CD4-positive, CD25-positive, alpha-beta regulatory T cell (primary cell): ENCODE results near the gene RNFT2. TPM values are rescaled to one million over a fixed set of nuclear protein-coding genes. Genes with fewer than 3 reads are reported as not detected.
"Not testable (repeated sequence)": the region's sequence is repeated elsewhere in the genome, so short reads cannot be mapped to it uniquely, and the experiment has no call there.

Experiments
- ATAC-seq, 2 donors: fragments of 150-1000 bp; cut with Tn5 transposase; one replicate each; pipeline ENCODE4 v1.10.0; 2021; ENCODE audit warnings: low read depth in 2 of 2, moderate number of reproducible peaks in 2 of 2, moderate library complexity in 1 of 2
- DNase-seq, 3 donors: peaks; one replicate each; pipeline versions ENCODE4 v3.0.0 to v3.0.0-alpha.2; 2012 to 2022; ENCODE audit warnings: mixed read lengths in 1 of 3
- H3K27ac ChIP-seq: one replicate; pipeline ENCODE4 v1.7.0; 2013; ENCODE audit warnings: mild to moderate bottlenecking, low read length; ENCODE audit not compliant: insufficient read depth, poor library complexity, severe bottlenecking
- H3K27me3 ChIP-seq: one replicate; pipeline ENCODE4 v1.7.0; 2013; ENCODE audit warnings: low read length; ENCODE audit not compliant: control insufficient read depth, insufficient read depth
- H3K36me3 ChIP-seq: one replicate; pipeline ENCODE4 v1.7.0; 2013; ENCODE audit warnings: mild to moderate bottlenecking, low read length, moderate library complexity; ENCODE audit not compliant: control insufficient read depth, insufficient read depth
- H3K4me1 ChIP-seq: 2 replicates; pipeline ENCODE4 v1.7.0; 2013; ENCODE audit warnings: mild to moderate bottlenecking, low read length; ENCODE audit not compliant: insufficient read depth, control insufficient read depth, poor library complexity, severe bottlenecking
- H3K4me3 ChIP-seq: one replicate; pipeline ENCODE4 v1.7.0; 2013; ENCODE audit warnings: low read depth, mild to moderate bottlenecking, low read length, moderate library complexity
- H3K9me3 ChIP-seq, 2 experiments: 1 replicate in 1 of 2; 2 replicates in 1 of 2; pipeline ENCODE4 v1.7.0; 2013; ENCODE audit warnings: low read length in 2 of 2, mild to moderate bottlenecking in 1 of 2, moderate library complexity in 1 of 2; ENCODE audit not compliant: control insufficient read depth in 2 of 2
- H3K27ac Mint-ChIP-seq, 3 donors: one replicate each; pipeline ENCODE4 v1.8.0; 2020 to 2022; ENCODE audit warnings: mild to moderate bottlenecking in 3 of 3, mixed read lengths in 3 of 3, moderate library complexity in 2 of 3
- H3K27me3 Mint-ChIP-seq: one replicate; pipeline ENCODE4 v1.8.0; 2022; ENCODE audit warnings: mild to moderate bottlenecking, mixed read lengths
- H3K36me3 Mint-ChIP-seq: one replicate; pipeline ENCODE4 v1.8.0; 2020; ENCODE audit warnings: mixed read lengths
- H3K4me1 Mint-ChIP-seq, 4 donors: one replicate each; pipeline ENCODE4 v1.8.0; 2020 to 2022; ENCODE audit warnings: mixed read lengths in 4 of 4, mild to moderate bottlenecking in 1 of 4
- H3K4me3 Mint-ChIP-seq, 4 donors: one replicate each; pipeline ENCODE4 v1.8.0; 2020 to 2022; ENCODE audit warnings: mild to moderate bottlenecking in 4 of 4, mixed read lengths in 4 of 4, moderate library complexity in 3 of 4
- H3K9me3 Mint-ChIP-seq, 7 donors: one replicate each; pipeline ENCODE4 v1.8.0; 2020 to 2022; ENCODE audit warnings: mixed read lengths in 7 of 7, mild to moderate bottlenecking in 3 of 7, moderate library complexity in 2 of 7
- polyA plus RNA-seq, 4 donors: library from polyadenylated mRNA; unstranded; fragments of 300-500 nt; fragmentation: Illumina TruSeq; gene quantifications; one replicate each; pipeline ENCODE4 v1.2.3, GENCODE V29; 2021
- total RNA-seq: library from RNA; stranded (reverse); gene quantifications from one replicate; pipeline ENCODE4 v1.2.3, GENCODE V29; 2022

Gene RNFT2
- total and polyA plus RNA-seq, 5 donors from 2014 or later = 0.69 to 9.7 (median 2.2) TPM

- Histone ChIP-seq H3K27ac (no peak overlapping the region), H3K4me3 (no peak overlapping the region), H3K4me1 (no peaks in the 10 kb centered on the region), H3K36me3 (no peaks in the 10 kb centered on the region), H3K27me3 (no peaks in the 10 kb centered on the region), H3K9me3 (no peaks in the 10 kb centered on the region)
- Mint-ChIP-seq H3K36me3 (peaks cover 29% of the 10 kb centered on the region), H3K27me3 (no peaks in the 10 kb centered on the region), H3K4me3 (no peak overlapping the region), H3K27ac (no peak overlapping the region), H3K4me1 (no peaks in the 10 kb centered on the region), H3K9me3 (peaks cover 0 to 2% (median 0%) of the 10 kb centered on the region in 7 donors)
- ATAC-seq (no peak), DNase-seq (no peak)
Observed at GRCh38 chr12:116777245-116777644, 39.1 kb downstream of the RNFT2 start.

DNA sequence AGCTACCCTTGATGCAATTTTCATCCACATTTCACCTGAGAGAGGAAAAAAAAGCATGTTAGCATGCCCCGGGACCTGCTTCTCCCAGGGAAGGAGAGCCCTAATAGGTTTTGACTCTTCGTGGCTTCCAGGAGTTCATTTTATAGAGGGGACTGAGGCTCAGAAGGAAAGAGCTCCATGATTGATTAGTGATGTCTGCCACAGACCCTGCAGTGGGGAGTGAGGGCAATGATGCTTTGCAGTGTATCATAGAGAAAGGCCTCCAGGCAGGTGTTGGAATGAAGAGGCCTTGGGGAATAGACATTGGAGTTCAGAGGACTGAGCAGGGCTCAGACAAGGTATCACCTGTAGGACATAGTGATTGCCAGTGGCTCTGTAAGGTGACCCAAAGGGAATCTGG is 41.5 kb downstream of the RNFT2 start:
- Histone ChIP-seq H3K9me3 (no peaks in the 10 kb centered on the region), H3K36me3 (no peaks in the 10 kb centered on the region), H3K4me3 (no peak overlapping the region), H3K4me1 (no peaks in the 10 kb centered on the region), H3K27me3 (no peaks in the 10 kb centered on the region), H3K27ac (no peak overlapping the region)
- peaks cover 0 to 2% (median 0%) of the 10 kb centered on the region in 7 donors for H3K9me3 Mint-ChIP-seq
- no peak overlapping the region for H3K27ac Mint-ChIP-seq
- H3K27me3 Mint-ChIP-seq = no peaks in the 10 kb centered on the region
- H3K4me1 Mint-ChIP-seq = peaks cover 0 to 4% (median 0%) of the 10 kb centered on the region in 4 donors
- peaks cover 34% of the 10 kb centered on the region for H3K36me3 Mint-ChIP-seq
- DNase-seq (no peak), ATAC-seq (no peak)
- H3K4me3 Mint-ChIP-seq = no peak overlapping the region

DNA sequence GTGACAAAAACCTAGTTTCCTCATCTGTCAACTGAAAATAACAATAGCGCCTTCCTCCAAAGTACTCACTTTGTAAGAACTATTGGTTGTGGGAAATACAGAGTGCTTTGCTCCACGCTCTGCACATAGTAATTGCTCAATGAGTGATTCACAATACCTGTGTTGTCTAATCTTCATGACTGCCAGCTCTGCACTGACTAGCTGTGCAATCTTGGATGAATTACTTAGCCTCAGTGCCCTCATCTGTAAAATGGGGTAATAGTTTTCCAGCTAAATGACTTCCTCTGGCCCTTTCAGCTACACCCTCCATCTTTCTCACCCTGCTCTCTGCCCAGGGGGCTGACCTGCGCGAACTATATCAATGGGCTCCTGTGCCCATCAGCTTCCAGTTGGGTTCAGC is 42.8 kb downstream of the RNFT2 start:
- ATAC-seq (no peak), DNase-seq (no peak)
- no peak overlapping the region for H3K4me3 ChIP-seq
- no peaks in the 10 kb centered on the region for H3K4me1 ChIP-seq
- Mint-ChIP-seq H3K9me3 (peaks cover 0 to 2% (median 0%) of the 10 kb centered on the region in 7 donors), H3K36me3 (peaks cover 46% of the 10 kb centered on the region), H3K27ac (no peak overlapping the region), H3K4me1 (peaks cover 0 to 4% (median 0%) of the 10 kb centered on the region in 4 donors), H3K4me3 (no peak overlapping the region), H3K27me3 (no peaks in the 10 kb centered on the region)
- H3K36me3 ChIP-seq = no peaks in the 10 kb centered on the region
- H3K9me3 ChIP-seq = no peaks in the 10 kb centered on the region
- H3K27ac ChIP-seq = no peak overlapping the region
- H3K27me3 ChIP-seq = no peaks in the 10 kb centered on the region

DNA sequence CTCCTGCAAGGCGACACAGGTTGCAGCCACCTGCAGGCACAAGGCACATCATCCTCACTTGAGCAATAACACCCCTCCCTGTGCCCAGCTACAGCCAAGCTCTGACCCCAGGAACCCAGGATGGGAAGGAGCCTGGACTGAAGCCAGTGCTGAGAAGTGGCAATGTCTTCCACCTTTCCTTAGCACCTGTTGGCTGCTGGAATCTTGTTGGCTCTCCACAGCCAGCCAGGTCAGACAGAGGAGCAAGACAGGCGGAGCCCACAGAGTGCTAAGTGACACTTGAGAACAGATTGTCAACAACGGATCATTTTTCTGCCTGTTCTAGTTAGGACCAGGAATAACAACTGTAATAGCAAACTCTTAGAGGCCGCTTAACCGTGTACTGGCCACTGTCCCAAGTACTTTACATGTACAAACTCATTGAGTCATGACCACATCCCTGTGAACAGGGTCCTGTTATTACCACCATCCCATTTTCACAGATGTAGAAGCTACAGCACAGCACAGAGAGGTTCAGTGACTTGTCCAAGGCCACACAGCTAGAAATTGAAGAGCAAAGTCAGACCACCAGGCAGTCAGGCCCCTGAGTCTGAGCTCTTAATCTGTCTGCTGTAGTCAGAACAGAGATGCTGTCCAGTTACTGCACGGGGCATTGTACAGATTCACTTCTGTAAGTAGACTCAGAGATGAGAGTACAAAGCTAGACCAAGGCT is 45.6 kb downstream of the RNFT2 start:
- Histone ChIP-seq H3K36me3 (peaks cover 3% of the 10 kb centered on the region), H3K4me1 (no peaks in the 10 kb centered on the region), H3K27ac (no peak overlapping the region), H3K27me3 (no peaks in the 10 kb centered on the region), H3K9me3 (no peaks in the 10 kb centered on the region), H3K4me3 (no peak overlapping the region)
- peaks cover 57% of the 10 kb centered on the region for H3K36me3 Mint-ChIP-seq
- DNase-seq (no peak), ATAC-seq (no peak)
- H3K27ac Mint-ChIP-seq = no peak overlapping the region
- H3K4me1 Mint-ChIP-seq = peaks cover 0 to 4% (median 0%) of the 10 kb centered on the region in 4 donors
- H3K27me3 Mint-ChIP-seq = no peaks in the 10 kb centered on the region
- H3K4me3 Mint-ChIP-seq = no peak overlapping the region
- peaks cover 0 to 2% (median 0%) of the 10 kb centered on the region in 7 donors for H3K9me3 Mint-ChIP-seq

DNA sequence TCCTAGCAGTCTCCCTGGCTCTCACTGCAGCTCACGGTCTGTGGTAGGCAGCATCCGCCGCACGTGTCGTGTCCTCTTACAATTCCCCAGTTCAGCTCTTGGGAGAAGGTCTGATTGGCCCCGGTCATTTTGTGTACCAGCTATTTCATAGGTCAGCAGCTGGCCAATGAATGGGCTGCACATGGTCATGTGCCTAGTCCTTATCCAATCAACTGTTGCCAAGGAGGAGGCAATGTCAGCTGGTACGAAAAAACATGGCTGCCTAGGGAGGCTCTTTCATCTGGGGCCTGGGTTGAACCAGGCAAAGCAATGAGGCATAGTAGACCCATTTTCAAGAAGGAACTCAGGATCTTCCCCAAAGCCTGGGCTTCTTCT is 46.1 kb downstream of the RNFT2 start:
- peaks cover 3% of the 10 kb centered on the region for H3K36me3 ChIP-seq
- no peaks in the 10 kb centered on the region for H3K9me3 ChIP-seq
- Mint-ChIP-seq H3K4me1 (peaks cover 0 to 4% (median 0%) of the 10 kb centered on the region in 4 donors), H3K27me3 (no peaks in the 10 kb centered on the region), H3K27ac (no peak overlapping the region), H3K9me3 (peaks cover 0 to 2% (median 0%) of the 10 kb centered on the region in 7 donors), H3K4me3 (no peak overlapping the region), H3K36me3 (peaks cover 53% of the 10 kb centered on the region)
- H3K27me3 ChIP-seq = no peaks in the 10 kb centered on the region
- DNase-seq = no peak
- H3K27ac ChIP-seq = no peak overlapping the region
- ATAC-seq = no peak
- H3K4me1 ChIP-seq = no peaks in the 10 kb centered on the region
- H3K4me3 ChIP-seq = no peak overlapping the region

GRCh38 chr12:116789562-116789961 is 51.4 kb downstream of the RNFT2 start:
- not testable (repeated sequence) for H3K27ac ChIP-seq, H3K4me1 ChIP-seq, H3K27me3 Mint-ChIP-seq, H3K36me3 ChIP-seq, H3K9me3 ChIP-seq, H3K9me3 Mint-ChIP-seq, DNase-seq, H3K4me3 ChIP-seq, H3K4me3 Mint-ChIP-seq, H3K27ac Mint-ChIP-seq, ATAC-seq, H3K4me1 Mint-ChIP-seq, H3K27me3 ChIP-seq
- H3K36me3 Mint-ChIP-seq = peaks cover 34% of the 10 kb centered on the region

- DNase-seq = no peak
- Mint-ChIP-seq H3K27ac (no peak overlapping the region), H3K36me3 (peaks cover 29% of the 10 kb centered on the region), H3K27me3 (no peaks in the 10 kb centered on the region), H3K4me1 (no peaks in the 10 kb centered on the region), H3K4me3 (no peak overlapping the region), H3K9me3 (no peaks in the 10 kb centered on the region)
- no peaks in the 10 kb centered on the region for H3K27me3 ChIP-seq
- ATAC-seq = no peak
- H3K9me3 ChIP-seq = no peaks in the 10 kb centered on the region
- H3K36me3 ChIP-seq = peaks cover 3% of the 10 kb centered on the region
- H3K27ac ChIP-seq = no peak overlapping the region
- no peak overlapping the region for H3K4me3 ChIP-seq
- no peaks in the 10 kb centered on the region for H3K4me1 ChIP-seq
Observed at GRCh38 chr12:116790066-116790465, 52.0 kb downstream of the RNFT2 start.

- Mint-ChIP-seq H3K4me3 (no peak overlapping the region), H3K27me3 (no peaks in the 10 kb centered on the region), H3K36me3 (peaks cover 12% of the 10 kb centered on the region), H3K9me3 (peaks cover 0 to under 1% (median 0%) of the 10 kb centered on the region in 7 donors), H3K27ac (no peak overlapping the region), H3K4me1 (no peaks in the 10 kb centered on the region)
- H3K4me1 ChIP-seq = no peaks in the 10 kb centered on the region
- H3K36me3 ChIP-seq = no peaks in the 10 kb centered on the region
- DNase-seq (no peak), ATAC-seq (no peak)
- H3K27me3 ChIP-seq = no peaks in the 10 kb centered on the region
- no peaks in the 10 kb centered on the region for H3K9me3 ChIP-seq
- no peak overlapping the region for H3K4me3 ChIP-seq
- H3K27ac ChIP-seq = no peak overlapping the region
Observed at GRCh38 chr12:116792403-116792802, 54.3 kb downstream of the RNFT2 start.
